GM12875 (cell line): ENCODE measurements around the gene LDLRAD4.

Experiments
- H3K4me3 ChIP-seq: one replicate; pipeline ENCODE4 v1.5.1; 2011; ENCODE audit warnings: low read depth, low read length, control low read depth
- CTCF ChIP-seq: IDR thresholded peaks from 2 replicates; pipeline ENCODE4 v1.5.1; 2011; ENCODE audit warnings: low read depth, mild to moderate bottlenecking, control low read depth, inconsistent platforms, low read length, moderate library complexity, borderline replicate concordance; ENCODE audit not compliant: insufficient read depth

Gene LDLRAD4

GRCh38 chr18:13220361-13220991, 1.9 kb downstream of the LDLRAD4 start:
- no peak for TF ChIP-seq CTCF
- H3K4me3 ChIP-seq: no peak overlapping the region

GRCh38 chr18:13221869-13222855, 3.6 kb downstream of the LDLRAD4 start:
- TF ChIP-seq CTCF: no peak
- no peak overlapping the region for H3K4me3 ChIP-seq

- TF ChIP-seq CTCF: no peak
- H3K4me3 ChIP-seq: no peak overlapping the region
Measured at GRCh38 chr18:13222856-13223281, 4.3 kb downstream of the LDLRAD4 start.

- H3K4me3 ChIP-seq: no peak overlapping the region
- TF ChIP-seq CTCF: no peak
Measured at GRCh38 chr18:13223311-13224143, 5.0 kb downstream of the LDLRAD4 start.

- no peak overlapping the region for H3K4me3 ChIP-seq
- no peak for TF ChIP-seq CTCF
Measured at GRCh38 chr18:13225261-13225660, 6.7 kb downstream of the LDLRAD4 start.

GRCh38 chr18:13226533-13227144, 8.1 kb downstream of the LDLRAD4 start:
- no peak overlapping the region for H3K4me3 ChIP-seq
- no peak for TF ChIP-seq CTCF
